Trophoblast cell (in vitro differentiated cells and primary cell): ENCODE measurements around the gene SEMA3B.
A peak's percentile ranks its signal among the peaks of the same experiment; 100 is the strongest.

Source experiments
- DNase-seq, 2 donors: peaks; one replicate each; pipeline ENCODE4 v3.0.0-alpha.2; 2016
- H2AFZ ChIP-seq: 2 replicates; pipeline ENCODE4 v1.6.1; 2013; ENCODE audit warnings: low read length, moderate library complexity, mild to moderate bottlenecking; ENCODE audit not compliant: insufficient read depth, poor library complexity
- H2AK5ac ChIP-seq: 2 replicates; pipeline ENCODE4 v1.6.1; 2013; ENCODE audit warnings: mild to moderate bottlenecking, low read length
- H2BK120ac ChIP-seq: 2 replicates; pipeline ENCODE4 v1.6.1; 2013; ENCODE audit warnings: low read length, mild to moderate bottlenecking, moderate library complexity; ENCODE audit not compliant: insufficient read depth, poor library complexity
- H2BK12ac ChIP-seq: 2 replicates; pipeline ENCODE4 v1.6.1; 2013; ENCODE audit warnings: mild to moderate bottlenecking, low read length, moderate library complexity
- H2BK5ac ChIP-seq: 2 replicates; pipeline ENCODE4 v1.6.1; 2013; ENCODE audit warnings: low read length, low read depth, moderate library complexity, mild to moderate bottlenecking; ENCODE audit not compliant: poor library complexity
- H3K14ac ChIP-seq: 2 replicates; pipeline ENCODE4 v1.6.1; 2013; ENCODE audit warnings: mild to moderate bottlenecking, low read length
- H3K18ac ChIP-seq: 2 replicates; pipeline ENCODE4 v1.6.1; 2013; ENCODE audit warnings: mild to moderate bottlenecking, low read length
- H3K23ac ChIP-seq: 2 replicates; pipeline ENCODE4 v1.6.1; 2013; ENCODE audit warnings: low read length
- H3K27ac ChIP-seq: 2 replicates; pipeline ENCODE4 v1.5.1; 2013; ENCODE audit warnings: low read depth, mild to moderate bottlenecking, inconsistent platforms, low read length, moderate library complexity
- H3K27me3 ChIP-seq: 2 replicates; pipeline ENCODE4 v1.6.1; 2013; ENCODE audit warnings: inconsistent platforms, mild to moderate bottlenecking, low read length, moderate library complexity; ENCODE audit not compliant: insufficient read depth
- H3K36me3 ChIP-seq, 2 experiments: 1 replicate in 1 of 2; 2 replicates in 1 of 2; pipeline ENCODE4 v1.6.1; 2013; ENCODE audit warnings: low read length in 2 of 2, mild to moderate bottlenecking in 2 of 2, moderate library complexity in 1 of 2; ENCODE audit not compliant: insufficient read depth in 2 of 2, control insufficient read depth in 1 of 2
- H3K4ac ChIP-seq: 2 replicates; pipeline ENCODE4 v1.6.1; 2013; ENCODE audit warnings: low read depth, mild to moderate bottlenecking, low read length, moderate library complexity
- H3K4me1 ChIP-seq, 2 experiments: 1 replicate in 1 of 2; 2 replicates in 1 of 2; pipeline ENCODE4 v1.6.1; 2013; ENCODE audit warnings: low read length in 2 of 2, mild to moderate bottlenecking in 2 of 2, moderate library complexity in 1 of 2; ENCODE audit not compliant: insufficient read depth in 2 of 2, control insufficient read depth in 1 of 2
- H3K4me2 ChIP-seq: 2 replicates; pipeline ENCODE4 v1.6.1; 2013; ENCODE audit warnings: inconsistent platforms, mild to moderate bottlenecking, low read length, moderate library complexity
- H3K4me3 ChIP-seq: 2 replicates; pipeline ENCODE4 v1.5.1; 2013; ENCODE audit warnings: mild to moderate bottlenecking, low read depth, low read length, inconsistent platforms
- H3K79me1 ChIP-seq: one replicate; pipeline ENCODE4 v1.6.1; 2013; ENCODE audit warnings: low read length
- H3K79me2 ChIP-seq: 2 replicates; pipeline ENCODE4 v1.6.1; 2013; ENCODE audit warnings: low read length, mild to moderate bottlenecking; ENCODE audit not compliant: control insufficient read depth, insufficient read depth, poor library complexity
- H3K9ac ChIP-seq: 2 replicates; pipeline ENCODE4 v1.6.1; 2013; ENCODE audit warnings: mild to moderate bottlenecking, low read length
- H3K9me3 ChIP-seq: 2 replicates; pipeline ENCODE4 v1.6.1; 2013; ENCODE audit warnings: low read depth, mild to moderate bottlenecking, control low read depth, inconsistent platforms, low read length; ENCODE audit not compliant: insufficient read depth
- H4K12ac ChIP-seq: 2 replicates; pipeline ENCODE4 v1.6.1; 2013; ENCODE audit warnings: low read depth, mild to moderate bottlenecking, low read length, moderate library complexity
- H4K8ac ChIP-seq: 2 replicates; pipeline ENCODE4 v1.6.1; 2013; ENCODE audit warnings: low read depth, mild to moderate bottlenecking, low read length, moderate library complexity
- H4K91ac ChIP-seq: one replicate; pipeline ENCODE4 v1.6.1; 2013; ENCODE audit warnings: low read depth, mild to moderate bottlenecking, low read length, moderate library complexity
- WGBS: extraction: QIAGEN DNeasy Blood & Tissue Kit; methylation state at CpG from one replicate; pipeline ENCODE4 v1.1.7; 2013; ENCODE audit warnings: missing lambda C conversion rate; ENCODE audit not compliant: insufficient read length, insufficient coverage; ENCODE audit errors: extremely low coverage; 5-methylcytosine and 5-hydroxymethylcytosine counted together

The SEMA3B gene

DNA sequence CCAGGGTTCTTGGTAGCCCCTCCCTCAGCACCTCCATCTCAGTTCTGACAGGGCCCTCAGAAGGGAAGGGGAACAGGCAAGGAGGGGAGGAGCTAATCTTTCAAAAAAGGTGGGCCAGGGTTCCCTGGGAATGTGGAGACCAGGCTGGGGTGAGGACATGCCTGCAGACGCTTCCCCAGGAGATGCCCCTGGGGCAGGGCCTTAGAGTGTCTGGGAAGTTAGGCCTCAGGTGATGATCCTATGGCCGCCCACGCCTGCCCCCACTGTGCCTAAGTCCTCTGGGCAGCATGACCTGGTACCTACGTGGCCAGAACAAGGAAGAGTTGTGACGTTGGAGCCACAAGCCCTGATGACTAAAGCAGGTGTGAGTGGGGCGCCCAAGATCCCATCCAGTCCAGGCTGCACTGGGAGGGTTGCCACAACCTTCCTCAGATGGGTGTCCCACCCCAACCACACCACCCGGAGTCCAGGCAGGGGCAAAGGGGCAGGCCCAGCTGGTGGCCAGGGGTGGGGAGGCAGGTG is 3.9 kb upstream of the SEMA3B start:
- H3K79me1 ChIP-seq, result peaks cover 40% of the 10 kb centered on the region
- H2BK120ac ChIP-seq, result peak overlapping the region; percentile 62
- H4K12ac ChIP-seq, result peak overlapping the region; percentile 12
- H3K4me1 ChIP-seq, result peaks cover 46 to 49% of the 10 kb centered on the region in 2 experiments
- H3K4me2 ChIP-seq, result no peak overlapping the region
- H3K27me3 ChIP-seq, result no peaks in the 10 kb centered on the region
- WGBS, result no CpG with 5 or more reads among the region's 7 CpGs
- DNase-seq, result peak; percentile 90 to 91
- peak overlapping the region; percentile 98 for H2BK12ac ChIP-seq
- H4K8ac ChIP-seq, result peak overlapping the region; percentile 80
- H3K4ac ChIP-seq, result peak overlapping the region; percentile 49
- peak overlapping the region; percentile 81 for H2BK5ac ChIP-seq
- H2AK5ac ChIP-seq, result peak overlapping the region; percentile 53
- no peaks in the 10 kb centered on the region for H3K9me3 ChIP-seq
- peaks cover 14% of the 10 kb centered on the region for H3K79me2 ChIP-seq
- H3K23ac ChIP-seq, result no peak overlapping the region
- peak overlapping the region; percentile 56 for H3K18ac ChIP-seq
- H3K36me3 ChIP-seq, result no peaks in the 10 kb centered on the region
- peak overlapping the region; percentile 41 for H3K27ac ChIP-seq
- H2AFZ ChIP-seq, result no peak overlapping the region
- peak overlapping the region; percentile 92 for H3K14ac ChIP-seq
- H4K91ac ChIP-seq, result peak overlapping the region; percentile 98
- H3K4me3 ChIP-seq, result no peak overlapping the region
- H3K9ac ChIP-seq, result no peak overlapping the region

DNA sequence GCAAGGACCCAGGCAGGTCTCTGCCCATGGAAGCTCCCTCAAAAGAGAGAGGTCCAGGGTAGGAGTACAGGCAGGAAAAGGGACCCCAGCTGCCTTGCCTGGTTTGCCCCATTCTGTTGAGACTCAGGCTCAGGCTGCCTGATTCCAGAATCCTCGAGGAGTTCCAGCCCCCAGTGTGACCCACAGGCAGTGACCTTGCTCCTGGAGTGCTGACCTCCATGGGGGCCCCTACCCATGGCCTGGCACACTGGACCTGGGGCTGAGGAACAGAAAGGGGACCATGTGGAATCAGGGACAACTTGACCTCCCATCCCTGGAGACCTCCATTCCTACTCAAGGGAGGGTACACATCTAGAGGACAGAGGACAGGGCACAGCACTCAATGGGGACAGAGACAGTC is 3.4 kb upstream of the SEMA3B start:
- H3K4me2 ChIP-seq, result no peak overlapping the region
- H2AK5ac ChIP-seq, result peak overlapping the region; percentile 53
- peak overlapping the region; percentile 98 for H4K91ac ChIP-seq
- peaks cover 10% of the 10 kb centered on the region for H3K79me2 ChIP-seq
- peak overlapping the region; percentile 41 for H3K27ac ChIP-seq
- H3K79me1 ChIP-seq, result peaks cover 35% of the 10 kb centered on the region
- H3K18ac ChIP-seq, result peak overlapping the region; percentile 56
- peak overlapping the region; percentile 98 for H2BK12ac ChIP-seq
- no peaks in the 10 kb centered on the region for H3K9me3 ChIP-seq
- no peak overlapping the region for H3K9ac ChIP-seq
- H2BK5ac ChIP-seq, result peak overlapping the region; percentile 81
- no peak overlapping the region for H3K23ac ChIP-seq
- H4K8ac ChIP-seq, result peak overlapping the region; percentile 80
- no CpG with 5 or more reads among the region's 1 CpG for WGBS
- no peak overlapping the region for H3K4me3 ChIP-seq
- H3K14ac ChIP-seq, result peak overlapping the region; percentile 92
- H2BK120ac ChIP-seq, result peak overlapping the region; percentile 62
- no peaks in the 10 kb centered on the region for H3K36me3 ChIP-seq
- no peak for DNase-seq
- no peaks in the 10 kb centered on the region for H3K27me3 ChIP-seq
- H3K4ac ChIP-seq, result peak overlapping the region; percentile 66
- peaks cover 45 to 48% of the 10 kb centered on the region in 2 experiments for H3K4me1 ChIP-seq
- H2AFZ ChIP-seq, result peak overlapping the region; percentile 8
- H4K12ac ChIP-seq, result peak overlapping the region; percentile 12

DNA sequence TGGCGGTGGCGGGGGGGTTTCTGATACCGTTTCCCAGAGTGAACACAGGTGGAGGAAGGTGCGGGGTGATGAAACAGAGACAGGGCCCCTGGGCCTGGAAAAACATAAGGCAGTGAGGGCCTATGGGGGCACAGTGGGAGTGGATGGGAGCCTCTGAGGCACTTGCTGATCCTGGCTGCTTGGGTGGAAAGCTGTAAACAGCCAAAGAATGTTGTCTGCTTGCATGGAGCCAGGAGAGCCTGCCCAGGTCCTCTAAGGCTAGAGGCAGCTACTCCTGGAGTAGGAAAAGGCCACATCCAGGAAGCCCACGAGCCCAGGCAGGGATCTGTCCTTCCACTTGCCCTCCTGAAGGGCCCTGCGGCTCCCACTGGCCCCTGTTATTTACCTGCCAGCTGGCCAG is 2.9 kb upstream of the SEMA3B start:
- peaks cover 31% of the 10 kb centered on the region for H3K79me1 ChIP-seq
- peaks cover 7% of the 10 kb centered on the region for H3K79me2 ChIP-seq
- peak overlapping the region; percentile 62 for H2BK120ac ChIP-seq
- no peak overlapping the region for H3K4ac ChIP-seq
- peak overlapping the region; percentile 56 for H3K18ac ChIP-seq
- H3K27ac ChIP-seq, result peak overlapping the region; percentile 41
- peak overlapping the region; percentile 92 for H3K14ac ChIP-seq
- peak; percentile 64 to 73 for DNase-seq
- H3K27me3 ChIP-seq, result no peaks in the 10 kb centered on the region
- H3K36me3 ChIP-seq, result no peaks in the 10 kb centered on the region
- H4K91ac ChIP-seq, result peak overlapping the region; percentile 98
- peak overlapping the region; percentile 80 for H4K8ac ChIP-seq
- H2AFZ ChIP-seq, result no peak overlapping the region
- no peak overlapping the region for H4K12ac ChIP-seq
- H3K4me1 ChIP-seq, result peaks cover 45 to 46% of the 10 kb centered on the region in 2 experiments
- no peak overlapping the region for H3K23ac ChIP-seq
- peak overlapping the region; percentile 98 for H2BK12ac ChIP-seq
- H3K9me3 ChIP-seq, result no peaks in the 10 kb centered on the region
- H2BK5ac ChIP-seq, result peak overlapping the region; percentile 81
- H2AK5ac ChIP-seq, result peak overlapping the region; percentile 53
- H3K4me3 ChIP-seq, result no peak overlapping the region
- H3K4me2 ChIP-seq, result no peak overlapping the region
- no peak overlapping the region for H3K9ac ChIP-seq
- WGBS, result no CpG with 5 or more reads among the region's 6 CpGs

DNA sequence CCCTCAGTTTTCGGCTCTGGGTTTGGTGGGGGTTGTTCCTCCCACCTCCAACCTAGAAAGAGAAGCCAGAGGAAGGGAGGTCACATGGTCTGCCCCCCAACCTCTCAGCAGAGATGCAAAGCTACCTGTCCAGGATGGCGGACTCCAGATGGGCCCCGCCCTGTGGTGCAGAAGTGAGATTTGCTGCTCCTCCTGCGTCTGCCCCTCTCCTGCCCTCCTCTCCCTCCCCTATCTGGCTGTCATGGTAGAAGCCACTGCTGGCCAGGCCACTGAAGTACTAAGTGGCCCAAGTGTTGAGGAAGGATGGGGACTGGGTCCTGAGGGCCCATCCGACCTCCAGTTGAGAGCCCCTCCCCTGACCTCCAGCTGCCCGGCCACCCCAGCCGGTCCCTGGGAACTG is 2.1 kb upstream of the SEMA3B start:
- Histone ChIP-seq H4K91ac (peak overlapping the region; percentile 98), H3K79me1 (peaks cover 29% of the 10 kb centered on the region), H3K79me2 (peaks cover 7% of the 10 kb centered on the region), H3K9ac (no peak overlapping the region), H3K36me3 (no peaks in the 10 kb centered on the region), H3K4me2 (no peak overlapping the region), H3K27ac (no peak overlapping the region), H2BK120ac (peak overlapping the region; percentile 62), H3K14ac (peak overlapping the region; percentile 30), H4K12ac (no peak overlapping the region), H2AFZ (no peak overlapping the region), H3K9me3 (no peaks in the 10 kb centered on the region), H3K18ac (no peak overlapping the region), H2BK5ac (no peak overlapping the region), H3K4me1 (peaks cover 48 to 51% of the 10 kb centered on the region in 2 experiments), H4K8ac (no peak overlapping the region), H3K4ac (no peak overlapping the region), H2BK12ac (peak overlapping the region; percentile 70), H3K4me3 (no peak overlapping the region), H2AK5ac (peak overlapping the region; percentile 89), H3K23ac (no peak overlapping the region), H3K27me3 (no peaks in the 10 kb centered on the region)
- no peak for DNase-seq
- WGBS, result no CpG with 5 or more reads among the region's 7 CpGs
